ENCODE data around the gene STAMBP. TPM values are rescaled to one million over a fixed set of nuclear protein-coding genes. Genes with fewer than 3 reads are reported as not detected.

STAMBP gene
- total and polyA plus RNA-seq, 2 of the 13 experiments (the other 11 are each of a cell fraction or from before 2014, with no cell fraction given): 49.6 to 53.2 TPM

- TF ChIP-seq ZBTB40 (IDR thresholded peaks at IDR 0.05) (no peak), ZBTB40 (CRISPR knock-in tag; IDR thresholded peaks at IDR 0.05) (no peak), ARHGAP35 (CRISPR knock-in tag; IDR thresholded peaks at IDR 0.05; ENCODE audit: borderline replicate concordance) (no peak), ZBTB26 (CRISPR knock-in tag; IDR thresholded peaks at IDR 0.05; ENCODE audit: borderline replicate concordance) (no peak), KMT2B (CRISPR knock-in tag; IDR thresholded peaks at IDR 0.05) (no peak), U2AF1 (optimal IDR thresholded peaks at IDR 0.05; ENCODE audit: low read depth, low read length) (no peak), NRL (CRISPR knock-in tag; IDR thresholded peaks at IDR 0.05; ENCODE audit: borderline replicate concordance) (no peak), RBM39 (IDR thresholded peaks at IDR 0.05; ENCODE audit: low read depth, low read length, poor library complexity, severe bottlenecking) (no peak), DPF2 (CRISPR knock-in tag; IDR thresholded peaks at IDR 0.05; ENCODE audit: borderline replicate concordance, low read depth) (no peak), MTF1 (CRISPR knock-in tag; IDR thresholded peaks at IDR 0.05) (no peak), ZMYM4 (CRISPR knock-in tag; IDR thresholded peaks at IDR 0.05) (no peak), ZNF83 (CRISPR knock-in tag; IDR thresholded peaks at IDR 0.05; ENCODE audit: borderline replicate concordance) (no peak), NFKBIZ (CRISPR knock-in tag; IDR thresholded peaks at IDR 0.05) (no peak), ZSCAN29 (CRISPR knock-in tag; conservative IDR thresholded peaks at IDR 0.05) (no peak), CCAR2 (optimal IDR thresholded peaks at IDR 0.05; ENCODE audit: low read depth, low read length) (no peak), HNF4A (CRISPR knock-in tag; IDR thresholded peaks at IDR 0.05) (no peak), NR0B2 (CRISPR knock-in tag; IDR thresholded peaks at IDR 0.05) (no peak)
These were observed 13.9 kb downstream of the STAMBP start (continued) for GRCh38 chr2:73842739-73843019.
